ENCODE data around the gene GLYATL3.
"Not testable (repeated sequence)": the region's sequence is repeated elsewhere in the genome, so short reads cannot be mapped to it uniquely, and the experiment has no call there.

The GLYATL3 gene

DNA sequence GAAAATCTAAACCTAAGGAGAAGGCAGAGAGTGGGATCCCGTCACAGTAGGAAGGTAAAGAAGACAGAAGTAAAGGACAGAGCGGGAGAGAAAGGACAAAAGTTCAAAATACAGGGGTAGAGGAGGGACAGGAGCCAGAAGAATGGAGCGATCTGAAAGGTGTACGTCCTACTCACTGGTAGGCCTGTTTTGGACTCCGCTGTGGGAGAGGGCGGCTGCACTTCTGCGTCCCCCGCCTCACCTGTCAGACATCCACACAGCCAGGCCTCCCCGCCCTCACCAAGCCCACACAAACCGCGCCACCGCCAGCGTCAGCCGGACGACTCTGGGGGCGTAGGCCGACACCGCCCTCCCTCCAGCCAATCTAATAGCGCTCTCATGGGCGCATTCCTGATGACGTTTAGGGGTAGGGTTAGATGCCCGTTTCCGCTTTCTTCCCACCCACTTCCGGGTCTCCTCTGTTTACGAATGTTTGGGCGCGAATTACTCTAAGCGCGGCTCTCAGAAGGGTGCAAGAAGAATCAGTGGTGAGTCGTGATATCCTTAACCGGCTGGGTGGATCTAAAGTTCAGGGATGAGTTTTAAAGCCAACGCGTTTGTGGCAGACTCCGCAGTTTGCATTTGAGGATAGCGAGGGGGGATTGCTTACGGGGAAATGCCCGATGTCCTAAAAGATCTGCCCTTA, 36.7 kb upstream of the GLYATL3 start, which contains the start of the genes CENPQ and MMUT:
Gene CENPQ, plus strand, starts transcription at position 444 of the 685 bp plus-strand sequence. CDS start 6,807 bp downstream, outside the sequence.
Gene MMUT, minus strand, starts transcription at position 327 of the 685 bp plus-strand sequence. CDS start 3,787 bp downstream, outside the sequence.
- peak; percentile 93 for DNase-seq (ENCODE audit: low read depth)
- H3K4me3 ChIP-seq (ENCODE audit: low read depth, low read length), result peak within 1 kb of the TSS; percentile 85
- TF ChIP-seq, protein P1, sequence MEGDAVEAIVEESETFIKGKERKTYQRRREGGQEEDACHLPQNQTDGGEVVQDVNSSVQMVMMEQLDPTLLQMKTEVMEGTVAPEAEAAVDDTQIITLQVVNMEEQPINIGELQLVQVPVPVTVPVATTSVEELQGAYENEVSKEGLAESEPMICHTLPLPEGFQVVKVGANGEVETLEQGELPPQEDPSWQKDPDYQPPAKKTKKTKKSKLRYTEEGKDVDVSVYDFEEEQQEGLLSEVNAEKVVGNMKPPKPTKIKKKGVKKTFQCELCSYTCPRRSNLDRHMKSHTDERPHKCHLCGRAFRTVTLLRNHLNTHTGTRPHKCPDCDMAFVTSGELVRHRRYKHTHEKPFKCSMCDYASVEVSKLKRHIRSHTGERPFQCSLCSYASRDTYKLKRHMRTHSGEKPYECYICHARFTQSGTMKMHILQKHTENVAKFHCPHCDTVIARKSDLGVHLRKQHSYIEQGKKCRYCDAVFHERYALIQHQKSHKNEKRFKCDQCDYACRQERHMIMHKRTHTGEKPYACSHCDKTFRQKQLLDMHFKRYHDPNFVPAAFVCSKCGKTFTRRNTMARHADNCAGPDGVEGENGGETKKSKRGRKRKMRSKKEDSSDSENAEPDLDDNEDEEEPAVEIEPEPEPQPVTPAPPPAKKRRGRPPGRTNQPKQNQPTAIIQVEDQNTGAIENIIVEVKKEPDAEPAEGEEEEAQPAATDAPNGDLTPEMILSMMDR (IDR thresholded peaks at IDR 0.05; ENCODE audit: insufficient read depth, low read depth, low read length, missing control alignments), result no peak

DNA sequence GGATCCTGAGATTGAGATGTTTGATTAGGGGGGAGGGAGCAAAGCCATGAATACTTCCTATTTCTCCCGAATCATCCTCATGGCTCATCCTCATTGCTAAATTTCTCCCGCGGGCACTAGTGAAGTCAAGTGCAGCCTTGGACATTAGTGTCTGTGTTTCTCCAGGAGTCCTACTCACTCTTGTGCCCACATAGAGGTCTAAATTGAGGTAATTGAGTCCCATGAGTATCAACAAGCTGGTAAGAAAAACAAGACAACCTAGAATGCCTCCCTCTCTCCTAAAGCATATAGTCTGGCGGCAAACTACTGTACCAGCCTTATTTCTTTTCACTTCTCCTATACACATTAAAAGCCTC, 36.1 kb upstream of the GLYATL3 start:
- no peak for DNase-seq (ENCODE audit: low read depth)
- TF ChIP-seq, protein P1 (IDR thresholded peaks at IDR 0.05; ENCODE audit: insufficient read depth, low read depth, low read length, missing control alignments), result no peak
- H3K4me3 ChIP-seq (ENCODE audit: low read depth, low read length), result peak overlapping the region; percentile 85

DNA sequence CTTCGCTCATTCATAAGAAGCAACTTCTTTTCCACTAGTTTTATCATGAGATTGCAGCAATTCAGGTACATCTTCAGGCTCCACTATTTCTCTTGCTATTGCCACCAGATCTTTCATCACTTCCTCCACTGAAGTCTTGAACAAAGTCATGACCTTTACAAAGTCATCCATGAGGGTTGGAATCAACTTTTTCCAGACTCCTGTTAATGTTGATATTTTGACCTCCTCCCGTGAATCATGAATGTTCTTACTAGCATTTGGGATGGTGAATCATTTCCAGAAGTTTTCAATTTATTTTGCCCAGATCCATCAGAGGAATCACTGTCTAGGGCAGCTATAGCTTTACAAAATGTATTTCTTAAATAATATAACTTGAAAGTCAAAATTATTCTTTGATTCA, 35.0 kb upstream of the GLYATL3 start:
- peak overlapping the region; percentile 85; the same call in 1 of the 2 replicates for H3K4me3 ChIP-seq (ENCODE audit: low read depth, low read length)

DNA sequence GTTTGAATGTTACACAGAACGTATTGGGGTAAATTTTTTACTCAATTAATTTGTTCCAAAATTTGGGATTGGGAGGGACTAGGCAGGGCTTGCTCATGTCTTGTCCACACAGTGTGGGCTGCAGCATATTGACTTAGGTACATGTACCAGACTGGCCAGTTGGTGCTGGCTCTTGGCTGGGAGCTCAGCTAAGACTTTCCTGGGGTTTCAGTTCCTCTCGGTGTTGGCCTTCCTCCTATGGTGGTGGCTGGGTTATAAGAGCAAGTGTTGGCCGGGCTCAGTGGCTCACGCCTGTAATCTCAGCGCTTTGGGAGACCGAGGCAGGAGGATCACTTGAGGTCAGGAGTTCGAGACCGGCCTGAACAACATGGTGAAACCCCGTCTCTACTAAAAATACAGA, 31.7 kb upstream of the GLYATL3 start:
- TF ChIP-seq, protein P1 (IDR thresholded peaks at IDR 0.05; ENCODE audit: insufficient read depth, low read depth, low read length, missing control alignments), result no peak
- no peak for DNase-seq (ENCODE audit: low read depth)

More for the DNA sequence above, 35.0 kb upstream of the GLYATL3 start:
- TF ChIP-seq, protein P1 (IDR thresholded peaks at IDR 0.05; ENCODE audit: insufficient read depth, low read depth, low read length, missing control alignments), result no peak
- no peak for DNase-seq (ENCODE audit: low read depth)

DNA sequence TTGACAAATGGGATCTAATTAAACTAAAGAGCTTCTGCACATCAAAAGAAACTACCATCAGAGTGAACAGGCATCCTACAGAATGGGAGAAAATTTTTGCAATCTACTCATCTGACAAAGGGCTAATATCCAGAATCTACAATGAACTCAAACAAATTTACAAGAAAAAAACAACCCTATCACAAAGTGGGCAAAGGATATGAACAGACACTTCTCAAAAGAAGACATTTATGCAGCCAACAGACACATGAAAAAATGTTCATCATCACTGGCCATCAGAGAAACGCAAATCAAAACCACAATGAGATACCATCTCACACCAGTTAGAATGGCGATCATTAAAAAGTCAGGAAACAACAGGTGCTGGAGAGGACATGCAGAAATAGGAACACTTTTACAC, 23.2 kb upstream of the GLYATL3 start:
- not testable (repeated sequence) for H3K4me3 ChIP-seq (ENCODE audit: low read depth, low read length); DNase-seq (ENCODE audit: low read depth)

More for the DNA sequence above, 31.7 kb upstream of the GLYATL3 start:
- H3K4me3 ChIP-seq (ENCODE audit: low read depth, low read length), result no peak overlapping the region

DNA sequence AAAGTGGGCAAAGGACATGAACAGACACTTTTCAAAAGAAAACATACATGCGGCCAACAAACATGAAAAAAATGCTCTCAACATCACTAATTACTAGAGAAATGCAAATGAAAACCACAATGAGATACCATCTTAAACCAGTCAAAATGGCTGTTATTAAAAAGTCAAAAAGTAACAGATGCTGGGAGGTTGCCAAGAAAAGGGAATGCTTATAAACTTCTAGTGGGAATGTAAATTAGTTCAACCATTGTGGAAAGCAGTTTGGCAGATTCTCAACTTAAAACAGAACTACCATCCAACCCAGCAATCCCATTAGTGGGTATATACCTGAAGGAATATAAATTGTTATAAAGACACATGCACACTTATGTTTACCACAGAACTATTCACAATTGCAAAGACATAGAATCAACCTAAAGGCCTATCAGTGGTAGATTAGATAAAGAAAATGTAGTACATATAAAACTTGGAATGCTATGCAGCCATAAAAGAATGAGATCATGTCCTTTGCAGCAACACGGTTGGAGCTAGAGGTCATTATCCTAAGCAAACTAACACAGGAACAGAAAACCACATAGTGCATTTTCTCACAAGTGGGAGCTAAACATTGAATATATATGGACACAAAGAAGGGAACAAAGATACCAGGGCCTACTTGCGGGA, 20.3 kb upstream of the GLYATL3 start:
- no peak for DNase-seq (ENCODE audit: low read depth)
- H3K4me3 ChIP-seq (ENCODE audit: low read depth, low read length), result no peak overlapping the region
- TF ChIP-seq, protein P1 (IDR thresholded peaks at IDR 0.05; ENCODE audit: insufficient read depth, low read depth, low read length, missing control alignments), result no peak

DNA sequence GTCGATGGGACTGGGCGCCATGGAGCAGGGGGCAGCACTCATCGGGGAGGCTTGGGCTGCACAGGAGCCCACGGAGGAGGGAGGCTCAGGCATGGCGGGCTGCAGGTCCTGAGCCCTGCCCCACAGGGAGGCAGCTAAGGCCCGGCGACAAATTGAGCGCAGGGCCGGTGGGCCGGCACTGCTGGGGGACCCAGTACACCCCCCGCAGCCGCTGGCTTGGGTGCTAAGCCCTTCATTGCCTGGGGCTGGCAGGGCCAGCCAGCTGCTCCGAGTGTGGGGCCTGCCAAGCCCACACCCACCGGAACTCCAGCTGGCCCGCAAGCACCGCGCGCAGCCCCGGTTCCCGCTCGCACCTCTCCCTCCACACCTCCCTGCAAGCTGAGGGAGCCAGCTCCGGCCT, 17.9 kb upstream of the GLYATL3 start:
- H3K4me3 ChIP-seq (ENCODE audit: low read depth, low read length); DNase-seq (ENCODE audit: low read depth): not testable (repeated sequence)

DNA sequence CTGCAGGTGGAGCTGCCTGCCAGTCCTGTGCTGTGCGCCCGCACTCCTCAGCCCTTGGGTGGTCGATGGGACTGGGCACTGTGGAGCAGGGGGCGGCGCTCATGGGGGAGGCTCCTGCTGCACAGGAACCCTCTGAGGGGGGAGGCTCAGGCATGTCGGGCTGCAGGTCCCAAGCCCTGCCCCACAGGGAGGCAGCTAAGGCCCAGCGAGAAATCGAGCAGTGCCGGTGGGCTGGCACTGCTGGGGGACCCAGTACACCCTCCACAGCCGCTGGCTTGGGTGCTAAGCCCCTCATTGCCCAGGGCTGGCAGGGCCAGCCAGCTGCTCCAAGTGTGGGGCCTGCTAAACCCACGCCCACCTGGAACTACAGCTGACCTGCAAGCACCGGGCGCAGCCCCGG, 16.3 kb upstream of the GLYATL3 start:
- DNase-seq (ENCODE audit: low read depth); H3K4me3 ChIP-seq (ENCODE audit: low read depth, low read length): not testable (repeated sequence)
